ENCODE data around the gene APBB2. TPM values are rescaled to one million over a fixed set of nuclear protein-coding genes. Genes with fewer than 3 reads are reported as not detected.

APBB2 gene
- total and polyA plus RNA-seq, 2 of the 8 experiments (the other 6 are each of a cell fraction or from before 2014, with no cell fraction given), result 58.7 to 59.4 TPM

DNA sequence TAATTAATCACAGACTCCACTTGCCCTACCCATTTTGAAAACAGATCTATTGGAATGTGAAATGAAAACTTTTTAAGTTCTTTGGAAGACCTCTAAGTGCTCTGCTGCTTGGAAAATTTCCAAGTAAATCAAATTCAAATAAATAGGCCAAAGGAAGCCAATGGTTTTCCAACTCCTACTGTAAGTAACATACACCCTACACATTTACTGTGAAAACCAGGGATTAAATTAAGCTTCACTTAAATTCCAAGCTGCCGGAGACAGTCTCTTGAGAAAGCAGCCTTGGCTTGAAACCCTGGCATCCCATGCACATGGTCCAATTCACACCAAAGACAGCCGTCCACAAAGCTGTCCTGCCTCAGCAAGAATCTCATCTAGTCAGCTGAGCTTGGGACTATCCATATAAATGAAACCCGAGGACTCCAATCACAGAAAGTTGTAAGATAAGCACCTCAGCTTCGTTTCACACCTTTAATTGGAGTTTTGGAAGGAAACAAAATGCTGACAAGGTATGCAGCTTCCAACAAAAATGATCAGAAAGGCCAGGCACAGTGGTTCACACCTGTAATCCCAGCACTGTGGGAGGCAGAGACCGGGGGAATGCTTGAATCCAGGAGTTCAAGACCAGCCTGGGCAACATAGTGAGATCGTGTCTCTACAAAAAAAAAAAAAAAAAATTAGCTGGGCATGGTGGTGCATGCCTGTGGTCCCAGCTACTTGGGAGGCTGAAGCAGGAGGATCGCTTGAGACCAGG lies 88.6 kb downstream of the APBB2 start:
- POLR2A ChIA-PET (ENCODE audit: partially characterized antibody), result interaction anchor here (1.0 to 4.0 kb wide), 3 partner anchors 9 to 41 kb away, joined by 3 to 23 read pairs (median 3); no protein-coding TSS in a partner anchor
- Histone ChIP-seq H3K79me2 (ENCODE audit: control insufficient read depth in 1 of 2, insufficient read depth in 2 of 2, low read length in 2 of 2) (peaks cover under 1 to 8% of the 10 kb centered on the region in 2 experiments; a peak in 3 of 4 replicates), H2BK5ac (ENCODE audit: low read depth, low read length) (peak overlapping the region; percentile 24; the same call in 1 of the 2 replicates)

More for the DNA sequence above, 88.6 kb downstream of the APBB2 start:
- no peak overlapping the region for H3K14ac ChIP-seq (ENCODE audit: insufficient read length)
- no peaks in the 10 kb centered on the region; the same call in 1 of the 2 replicates for H3K79me1 ChIP-seq (ENCODE audit: low read depth, low read length)
- no peaks in the 10 kb centered on the region for H3K36me3 ChIP-seq (ENCODE audit: control insufficient read depth in 2 of 4, insufficient read depth in 4 of 4, low read length in 3 of 4)
- TF ChIP-seq POLR2AphosphoS5 (IDR thresholded peaks at IDR 0.05; ENCODE audit: low read depth, low read length) (no peak), SAP30 (IDR thresholded peaks at IDR 0.05; ENCODE audit: insufficient read depth, insufficient replicate concordance, low read length) (no peak), POLR2A (IDR thresholded peaks at IDR 0.05; ENCODE audit: control extremely low read depth in 1 of 2, low read depth in 2 of 2, low read length in 2 of 2) (no peak), GABPA (IDR thresholded peaks at IDR 0.05; ENCODE audit: borderline replicate concordance, insufficient read depth, low read length) (no peak), YY1 (IDR thresholded peaks at IDR 0.05; ENCODE audit: low read depth, low read length) (no peak), SP1 (IDR thresholded peaks at IDR 0.05; ENCODE audit: low read depth, low read length) (no peak), USF2 (IDR thresholded peaks at IDR 0.05; ENCODE audit: low read length) (no peak)
- TF ChIP-seq, protein P1, sequence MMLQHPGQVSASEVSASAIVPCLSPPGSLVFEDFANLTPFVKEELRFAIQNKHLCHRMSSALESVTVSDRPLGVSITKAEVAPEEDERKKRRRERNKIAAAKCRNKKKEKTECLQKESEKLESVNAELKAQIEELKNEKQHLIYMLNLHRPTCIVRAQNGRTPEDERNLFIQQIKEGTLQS (IDR thresholded peaks at IDR 0.05; ENCODE audit: insufficient read depth, low read depth, low read length), result no peak
- H2AK5ac ChIP-seq (ENCODE audit: low read depth, low read length), result peak overlapping the region; percentile 83; the same call in 1 of the 2 replicates
- no peak overlapping the region for H3K4ac ChIP-seq (replicated peaks; ENCODE audit: insufficient read length, low read depth, low read length)
- H2BK12ac ChIP-seq (ENCODE audit: low read depth, low read length), result peak overlapping the region; percentile 92; the same call in 1 of the 2 replicates
- 92% methylated on average over 7 of the region's 7 CpGs; no CpG with 5 or more reads in 1 of the 2 experiments for WGBS, 2 experiments (ENCODE audit: extremely low coverage in 1 of 2, insufficient coverage in 1 of 2, insufficient read length in 1 of 2, insufficient replicate concordance in 2 of 2, low coverage in 1 of 2, low lambda C conversion rate in 2 of 2, missing lambda C conversion rate in 1 of 2)
- FAIRE-seq, result no peak
- H3K4me3 ChIP-seq (ENCODE audit: extremely low read depth in 1 of 4, insufficient read depth in 2 of 4, low read depth in 3 of 4, low read length in 4 of 4), result no peak overlapping the region
- H3K9ac ChIP-seq (replicated peaks in 1 of 4; ENCODE audit: extremely low read depth in 1 of 4, low read depth in 3 of 4, low read length in 3 of 4), result no peak overlapping the region
- no peak for DNase-seq (ENCODE audit: low read depth in 1 of 2, low spot score in 2 of 2)
- CTCF ChIA-PET (ENCODE audit: partially characterized antibody), result interaction anchor here (0.6 to 2.0 kb wide), 4 partner anchors 87 to 149 kb away, joined by 3 to 8 read pairs (median 3); partner anchors contain the start of gene APBB2
- no peaks in the 10 kb centered on the region for H3K9me3 ChIP-seq (ENCODE audit: insufficient read depth in 2 of 2, low read depth in 1 of 2, low read length in 1 of 2)
- no peak overlapping the region for H3K18ac ChIP-seq (ENCODE audit: extremely low read depth, low read length)
- no peaks in the 10 kb centered on the region for H4K20me1 ChIP-seq (replicated peaks in 1 of 2; ENCODE audit: control insufficient read depth in 1 of 2, insufficient read depth in 2 of 2, low read length in 2 of 2)
- no peak overlapping the region for H3K27ac ChIP-seq (ENCODE audit: low read depth, low read length)
- no peaks in the 10 kb centered on the region for H3K27me3 ChIP-seq (replicated peaks in 1 of 4; ENCODE audit: control insufficient read depth in 3 of 4, extremely low read depth in 1 of 4, insufficient read depth in 3 of 4, low read length in 3 of 4)
- H2BK120ac ChIP-seq (replicated peaks; ENCODE audit: low read depth, low read length), result no peak overlapping the region
- H4K5ac ChIP-seq (ENCODE audit: insufficient read length, low read depth, low read length), result no peak overlapping the region
- H2BK20ac ChIP-seq (ENCODE audit: low read length), result no peak overlapping the region
- no peak overlapping the region for H4K8ac ChIP-seq (ENCODE audit: extremely low read depth, insufficient read depth, low read length)
- H3K4me2 ChIP-seq (ENCODE audit: insufficient read depth in 1 of 2, low read depth in 2 of 2, low read length in 2 of 2), result no peak overlapping the region
- no peak overlapping the region for H3K56ac ChIP-seq (replicated peaks; ENCODE audit: insufficient read length, low read depth, low read length)
- no peak overlapping the region for H4K91ac ChIP-seq (replicated peaks; ENCODE audit: insufficient read length, low read length)
- H2AFZ ChIP-seq (ENCODE audit: low read length), result no peak overlapping the region
- H3K23me2 ChIP-seq (ENCODE audit: low read depth, low read length), result peaks cover 5% of the 10 kb centered on the region
- H2BK15ac ChIP-seq (ENCODE audit: low read length), result no peak overlapping the region
- peaks cover 0 to 13% (median 4%) of the 10 kb centered on the region in 4 experiments; a peak in 5 of 7 replicates for H3K4me1 ChIP-seq (replicated peaks in 1 of 4; ENCODE audit: control insufficient read depth in 3 of 4, insufficient read depth in 4 of 4, low read length in 3 of 4)
- H3K23ac ChIP-seq (ENCODE audit: insufficient read length), result no peak overlapping the region

Data from H1 (cell line).